ENCODE data around the gene KCTD16. TPM values are rescaled to one million over a fixed set of nuclear protein-coding genes. Genes with fewer than 3 reads are reported as not detected.

The KCTD16 gene
- total RNA-seq, 1 experiment from 2014 or later = 0.29 TPM

GRCh38 chr5:144298658-144299057 is 128.0 kb downstream of the KCTD16 start:
- ChIA-PET POLR2A (no interaction called here), CTCF (no interaction called here)
- Histone ChIP-seq H3K36me3 (ENCODE audit: control insufficient read depth, insufficient read depth, low read length) (no peaks in the 10 kb centered on the region), H3K9me3 (no peaks in the 10 kb centered on the region), H3K4me1 (no peaks in the 10 kb centered on the region), H3K4me3 (ENCODE audit: low read depth, low read length) (no peak overlapping the region), H3K27me3 (replicated peaks; ENCODE audit: control insufficient read depth, insufficient read depth, low read length) (no peaks in the 10 kb centered on the region)
- peaks cover 23% of the 10 kb centered on the region for H3K9me3 Mint-ChIP-seq (ENCODE audit: unreplicated experiment)
- no peak overlapping the region for H3K4me3 Mint-ChIP-seq (ENCODE audit: unreplicated experiment)
- DNase-seq = no peak
- H3K27ac Mint-ChIP-seq (ENCODE audit: unreplicated experiment) = no peak overlapping the region
- no peaks in the 10 kb centered on the region for H3K27me3 Mint-ChIP-seq (ENCODE audit: insufficient read depth, unreplicated experiment)
- TF ChIP-seq, protein P1, sequence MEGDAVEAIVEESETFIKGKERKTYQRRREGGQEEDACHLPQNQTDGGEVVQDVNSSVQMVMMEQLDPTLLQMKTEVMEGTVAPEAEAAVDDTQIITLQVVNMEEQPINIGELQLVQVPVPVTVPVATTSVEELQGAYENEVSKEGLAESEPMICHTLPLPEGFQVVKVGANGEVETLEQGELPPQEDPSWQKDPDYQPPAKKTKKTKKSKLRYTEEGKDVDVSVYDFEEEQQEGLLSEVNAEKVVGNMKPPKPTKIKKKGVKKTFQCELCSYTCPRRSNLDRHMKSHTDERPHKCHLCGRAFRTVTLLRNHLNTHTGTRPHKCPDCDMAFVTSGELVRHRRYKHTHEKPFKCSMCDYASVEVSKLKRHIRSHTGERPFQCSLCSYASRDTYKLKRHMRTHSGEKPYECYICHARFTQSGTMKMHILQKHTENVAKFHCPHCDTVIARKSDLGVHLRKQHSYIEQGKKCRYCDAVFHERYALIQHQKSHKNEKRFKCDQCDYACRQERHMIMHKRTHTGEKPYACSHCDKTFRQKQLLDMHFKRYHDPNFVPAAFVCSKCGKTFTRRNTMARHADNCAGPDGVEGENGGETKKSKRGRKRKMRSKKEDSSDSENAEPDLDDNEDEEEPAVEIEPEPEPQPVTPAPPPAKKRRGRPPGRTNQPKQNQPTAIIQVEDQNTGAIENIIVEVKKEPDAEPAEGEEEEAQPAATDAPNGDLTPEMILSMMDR (IDR thresholded peaks at IDR 0.05; ENCODE audit: insufficient read depth in 1 of 2, low read depth in 1 of 2, low read length in 1 of 2, severe bottlenecking in 1 of 2, unreplicated experiment in 1 of 2) = no peak
- H3K36me3 Mint-ChIP-seq (ENCODE audit: insufficient read depth, unreplicated experiment) = no peaks in the 10 kb centered on the region
- intact Hi-C loops (cut with micrococcal nuclease; ENCODE audit: unreplicated experiment) = no loop called here
- peaks cover 6% of the 10 kb centered on the region for H3K4me1 Mint-ChIP-seq (ENCODE audit: low read depth, unreplicated experiment)
- BruUV-seq (replicated peaks) = no TSS peak

DNA sequence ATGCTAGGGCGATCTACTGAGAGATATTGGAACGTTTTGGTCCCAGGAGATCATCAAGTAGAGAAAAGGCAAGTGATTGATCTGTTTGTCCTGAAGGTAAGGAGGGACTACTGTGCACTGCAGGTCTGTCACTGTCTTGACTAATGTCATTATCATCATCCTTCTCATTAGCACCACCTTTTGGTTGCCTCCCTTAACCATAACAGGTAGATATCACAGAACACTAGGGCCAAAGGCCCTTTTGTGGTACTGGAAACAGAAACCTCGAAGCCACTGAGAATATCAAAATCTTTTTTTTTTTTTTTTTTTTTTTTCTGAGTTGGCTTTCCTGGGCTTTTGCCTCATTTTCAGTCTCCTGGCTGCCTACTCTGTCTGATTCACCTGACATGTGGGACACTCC is 134.0 kb downstream of the KCTD16 start:
- Histone ChIP-seq H3K27me3 (replicated peaks; ENCODE audit: control insufficient read depth, insufficient read depth, low read length) (no peaks in the 10 kb centered on the region), H3K4me1 (peaks cover 26% of the 10 kb centered on the region), H3K4me3 (ENCODE audit: low read depth, low read length) (no peak overlapping the region), H3K9me3 (no peaks in the 10 kb centered on the region), H3K36me3 (ENCODE audit: control insufficient read depth, insufficient read depth, low read length) (no peaks in the 10 kb centered on the region)
- DNase-seq = no peak
- POLR2A ChIA-PET = no interaction called here
- no peaks in the 10 kb centered on the region for H3K27me3 Mint-ChIP-seq (ENCODE audit: insufficient read depth, unreplicated experiment)
- BruUV-seq (replicated peaks) = no TSS peak
- no peaks in the 10 kb centered on the region for H3K36me3 Mint-ChIP-seq (ENCODE audit: insufficient read depth, unreplicated experiment)
- no peak overlapping the region for H3K4me3 Mint-ChIP-seq (ENCODE audit: unreplicated experiment)
- CTCF ChIA-PET = no interaction called here
- H3K4me1 Mint-ChIP-seq (ENCODE audit: low read depth, unreplicated experiment) = peaks cover 21% of the 10 kb centered on the region
- peaks cover 21% of the 10 kb centered on the region for H3K9me3 Mint-ChIP-seq (ENCODE audit: unreplicated experiment)
- intact Hi-C loops (cut with micrococcal nuclease; ENCODE audit: unreplicated experiment) = loop anchor here (10.0 kb wide), 1 partner anchor 100 kb away; no protein-coding TSS in a partner anchor
- TF ChIP-seq, protein P1 (IDR thresholded peaks at IDR 0.05; ENCODE audit: insufficient read depth in 1 of 2, low read depth in 1 of 2, low read length in 1 of 2, severe bottlenecking in 1 of 2, unreplicated experiment in 1 of 2) = no peak
- H3K27ac Mint-ChIP-seq (ENCODE audit: unreplicated experiment) = no peak overlapping the region

GRCh38 chr5:144307736-144308135 is 137.1 kb downstream of the KCTD16 start:
- TF ChIP-seq, protein P1 (IDR thresholded peaks at IDR 0.05; ENCODE audit: insufficient read depth in 1 of 2, low read depth in 1 of 2, low read length in 1 of 2, severe bottlenecking in 1 of 2, unreplicated experiment in 1 of 2) = no peak
- no peak overlapping the region for H3K27ac Mint-ChIP-seq (ENCODE audit: unreplicated experiment)
- CTCF ChIA-PET = interaction anchor here (0.6 kb wide), 1 partner anchor 185 kb away, joined by 4 read pairs; no protein-coding TSS in a partner anchor

More at GRCh38 chr5:144307736-144308135, 137.1 kb downstream of the KCTD16 start:
- Mint-ChIP-seq H3K9me3 (ENCODE audit: unreplicated experiment) (peaks cover 9% of the 10 kb centered on the region), H3K4me1 (ENCODE audit: low read depth, unreplicated experiment) (peaks cover 15% of the 10 kb centered on the region), H3K36me3 (ENCODE audit: insufficient read depth, unreplicated experiment) (no peaks in the 10 kb centered on the region), H3K4me3 (ENCODE audit: unreplicated experiment) (no peak overlapping the region), H3K27me3 (ENCODE audit: insufficient read depth, unreplicated experiment) (no peaks in the 10 kb centered on the region)
- intact Hi-C loops (cut with micrococcal nuclease; ENCODE audit: unreplicated experiment) = loop anchor here (10.0 kb wide), 1 partner anchor 103 kb away; no protein-coding TSS in a partner anchor
- BruUV-seq (replicated peaks) = no TSS peak
- peak; percentile 31 to 70 for DNase-seq
- H3K36me3 ChIP-seq (ENCODE audit: control insufficient read depth, insufficient read depth, low read length) = no peaks in the 10 kb centered on the region
- H3K27me3 ChIP-seq (replicated peaks; ENCODE audit: control insufficient read depth, insufficient read depth, low read length) = no peaks in the 10 kb centered on the region
- 0 out of 2 replicates have a peak, but pooled peaks cover 4% of the 10 kb centered on the region for H3K9me3 ChIP-seq
- peaks cover 31% of the 10 kb centered on the region for H3K4me1 ChIP-seq
- no peak overlapping the region for H3K4me3 ChIP-seq (ENCODE audit: low read depth, low read length)
- POLR2A ChIA-PET = interaction anchor here (1.0 kb wide), 2 partner anchors 8 to 26 kb away, joined by 3 to 5 read pairs; no protein-coding TSS in a partner anchor
